Activated T-cell treated with anti-CD3 and anti-CD28 coated beads for 48 hours (primary cell): ENCODE data around the gene PGS1.

ENCODE experiments used
- DNase-seq: peaks from one replicate; pipeline ENCODE4 v3.0.0-alpha.2; 2020; ENCODE audit warnings: low read depth

PGS1 gene

GRCh38 chr17:78428836-78429617, 50.6 kb downstream of the PGS1 start:
- no peak for DNase-seq

GRCh38 chr17:78429618-78429995, 51.2 kb downstream of the PGS1 start:
- no peak for DNase-seq

DNA sequence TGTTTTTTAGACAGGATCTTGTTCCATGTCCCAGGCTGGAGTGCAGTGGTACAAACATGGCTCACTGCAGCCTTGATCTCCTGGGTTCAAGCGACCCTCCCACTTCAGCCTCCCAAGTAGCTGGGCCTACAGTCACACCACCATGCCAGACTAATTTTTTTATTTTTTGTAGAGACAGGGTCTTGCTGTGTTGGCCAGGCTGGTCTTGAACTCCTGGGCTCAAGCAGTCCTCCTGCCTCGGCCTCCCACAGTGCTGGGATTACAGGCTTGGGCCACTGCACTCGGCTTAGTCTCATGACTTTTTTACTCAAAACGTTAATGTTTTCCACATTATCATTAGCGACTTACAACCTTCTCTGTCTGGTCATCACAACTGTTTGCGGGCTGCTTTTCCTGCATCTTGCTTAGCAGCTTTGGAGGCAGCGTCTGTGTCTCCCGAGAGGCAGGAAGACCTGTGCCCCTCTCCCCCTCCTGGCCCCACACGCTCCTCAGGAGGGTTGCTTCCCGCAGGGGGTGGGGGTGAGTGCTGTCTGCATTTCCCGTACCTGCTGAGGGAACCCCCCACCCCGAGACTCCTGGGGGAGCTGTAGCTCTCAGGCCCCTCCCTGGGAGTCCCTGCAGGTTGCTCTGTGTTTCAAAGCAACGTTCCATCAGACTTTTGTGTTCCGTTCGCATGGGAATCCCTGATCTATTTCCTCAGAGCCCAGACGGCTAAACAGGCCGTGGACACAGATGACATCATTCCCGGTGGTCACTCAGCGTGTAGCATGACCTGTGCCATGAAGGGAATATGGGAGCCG, 52.6 kb downstream of the PGS1 start:
- no peak for DNase-seq

DNA sequence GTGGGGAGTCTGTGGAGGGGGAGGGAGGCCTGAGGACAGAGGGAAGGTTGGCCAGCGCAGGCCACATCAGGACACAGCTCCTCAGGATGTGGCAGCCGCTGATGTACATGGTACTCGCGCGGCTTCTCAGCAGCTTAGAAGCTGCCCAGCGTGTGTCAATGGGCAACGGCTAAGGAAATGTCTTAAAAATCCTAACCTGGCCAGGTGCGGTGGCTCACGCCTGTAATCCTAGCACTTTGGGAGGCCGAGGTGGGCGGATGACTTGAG, 53.2 kb downstream of the PGS1 start:
- no peak for DNase-seq

DNA sequence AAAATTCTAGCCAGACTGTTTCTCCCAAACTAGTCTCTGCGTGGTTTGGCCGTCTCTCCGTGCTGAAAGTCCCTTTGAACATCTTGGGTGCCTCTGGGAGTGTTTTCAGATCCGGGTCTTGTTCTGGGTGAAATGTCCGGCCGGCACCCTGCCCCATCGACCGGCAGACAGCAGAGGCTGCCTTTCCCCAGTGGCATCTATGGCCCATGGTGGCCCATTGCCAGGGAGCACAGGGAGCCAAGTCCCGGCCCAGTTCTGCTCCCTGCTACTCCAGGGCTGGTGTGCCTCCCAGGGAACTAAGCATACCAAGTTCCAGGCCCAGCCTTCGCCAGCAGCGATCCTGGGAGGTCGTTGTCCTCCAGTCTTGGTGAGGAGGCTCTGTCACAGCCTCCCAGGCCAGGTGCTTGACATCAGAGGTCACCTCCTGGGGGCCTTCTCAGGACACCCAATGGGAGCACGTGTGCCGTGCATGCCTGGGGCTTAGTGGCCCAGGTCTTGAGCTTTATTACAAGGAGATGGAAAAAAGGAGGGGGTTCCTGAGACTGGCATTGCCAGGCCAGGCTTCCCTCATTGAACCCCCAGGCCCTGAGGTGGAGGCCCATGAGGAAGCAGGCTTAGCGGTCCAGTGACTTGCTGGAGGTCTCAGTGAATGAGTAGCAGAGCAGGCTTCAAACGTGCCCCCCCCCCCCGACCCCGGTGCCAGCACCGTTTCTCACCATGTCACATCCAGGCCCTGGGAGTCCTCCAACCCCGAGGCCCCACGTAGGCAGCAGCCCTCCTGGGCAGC, 54.0 kb downstream of the PGS1 start:
- DNase-seq: no peak

DNA sequence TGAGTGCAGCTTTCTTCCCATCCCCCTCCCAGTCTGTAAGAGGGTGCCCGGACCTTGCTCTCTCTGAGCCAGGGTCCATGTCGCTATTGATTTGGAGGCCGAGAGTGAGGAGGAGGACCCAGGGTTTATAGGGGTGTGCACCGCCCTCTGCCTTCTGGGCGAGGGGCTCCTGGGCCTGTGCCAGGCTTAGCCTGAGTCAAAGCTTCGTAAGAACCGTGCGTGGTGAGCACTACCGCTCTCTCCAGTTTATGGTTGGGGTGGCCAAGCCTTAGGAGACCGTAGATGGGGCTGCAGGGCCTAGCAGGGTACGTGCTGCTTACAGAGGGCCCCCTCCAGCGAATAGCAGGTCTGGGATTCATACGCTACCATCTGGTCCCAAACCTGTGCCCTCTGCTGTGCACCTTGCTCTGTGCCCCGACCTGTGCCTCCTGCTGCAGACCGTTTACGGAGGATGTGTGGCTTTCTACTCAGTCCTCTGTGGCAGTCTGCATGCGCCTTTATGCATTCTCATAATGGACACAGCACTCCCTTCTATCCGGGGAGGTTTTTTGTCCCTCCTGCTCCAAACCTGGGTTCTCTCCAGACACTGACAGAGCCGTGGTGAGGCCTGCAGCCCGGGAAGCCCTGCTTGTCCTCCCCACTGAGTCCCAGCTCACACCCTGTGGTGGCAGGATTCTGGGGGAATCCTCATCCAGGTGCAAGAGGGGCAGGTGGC, 54.7 kb downstream of the PGS1 start:
- DNase-seq: no peak

GRCh38 chr17:78433780-78434335, 55.4 kb downstream of the PGS1 start:
- DNase-seq: no peak

DNA sequence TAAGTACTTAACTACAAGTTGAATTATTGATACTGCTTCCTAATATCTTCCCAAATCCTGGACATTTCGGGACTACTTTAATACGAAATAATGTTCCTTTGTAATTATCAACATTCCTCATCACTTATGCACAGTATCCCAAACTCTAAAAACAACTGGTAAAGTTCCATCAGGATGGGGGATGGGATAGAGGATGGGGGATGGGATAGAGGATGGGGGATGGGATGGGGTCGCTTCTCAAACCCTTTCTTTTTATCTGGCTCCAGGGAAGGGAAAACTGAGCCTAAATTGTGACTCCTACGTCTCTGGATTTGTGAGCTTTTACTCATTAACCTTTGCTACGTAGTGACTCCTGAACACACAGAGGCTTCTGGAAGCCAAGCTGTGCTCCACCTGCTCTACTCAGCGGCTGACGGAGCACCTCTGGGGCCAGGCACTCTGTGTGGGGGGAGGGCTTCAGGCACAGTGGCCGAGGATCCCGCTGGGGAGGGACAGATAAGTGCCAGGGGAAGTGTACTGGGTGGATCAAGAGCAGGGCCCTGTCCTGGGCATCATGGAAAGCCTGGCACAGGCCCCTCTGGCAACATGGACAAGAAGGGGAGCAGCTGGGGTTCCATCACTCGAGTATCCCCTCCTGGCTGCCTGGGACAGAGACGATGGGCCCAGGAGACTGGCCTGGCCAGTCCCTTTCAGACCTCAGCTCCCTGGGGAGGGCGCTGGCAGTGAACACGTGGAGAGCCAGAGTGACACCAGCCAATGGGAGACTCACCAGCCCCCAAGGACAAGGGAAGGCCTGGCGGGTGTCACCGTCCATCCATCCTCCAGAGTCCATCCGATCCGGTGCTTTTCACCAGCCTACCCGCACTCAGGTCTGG, 56.2 kb downstream of the PGS1 start:
- DNase-seq: no peak

- DNase-seq: no peak
Observed at GRCh38 chr17:78435330-78436005, 57.0 kb downstream of the PGS1 start.

DNA sequence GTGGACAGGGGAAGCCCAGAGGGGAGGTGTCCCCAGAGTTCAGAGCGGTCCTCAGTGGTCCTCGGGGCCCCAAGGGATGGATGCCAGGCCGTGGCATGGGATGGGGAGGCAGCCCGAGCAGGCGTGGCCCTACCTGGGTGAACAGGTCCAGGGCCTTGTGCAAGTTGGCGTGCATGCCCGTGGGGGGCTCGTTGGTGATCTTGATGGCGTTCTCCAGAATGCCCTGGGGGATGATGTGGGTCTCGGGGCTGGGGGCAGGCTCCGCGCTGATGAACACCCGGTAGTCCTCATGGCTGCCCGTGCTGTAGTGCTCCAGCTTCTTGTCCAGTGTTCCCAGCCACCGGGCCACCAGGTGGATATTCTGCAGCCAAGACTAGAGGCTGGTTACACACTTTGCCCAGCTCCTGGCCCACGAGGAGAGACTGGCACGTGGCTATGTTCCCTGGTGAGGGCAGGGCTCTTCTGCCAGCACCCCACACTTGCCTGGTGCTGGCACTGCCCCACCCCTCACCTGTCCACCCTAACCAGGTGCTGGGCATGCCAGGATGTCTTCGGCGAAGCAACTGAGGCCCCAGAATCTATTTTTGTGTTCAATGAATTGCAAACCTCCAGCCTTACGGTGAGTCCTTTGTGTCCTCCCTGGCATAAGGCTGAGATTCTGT, 59.2 kb downstream of the PGS1 start:
- no peak for DNase-seq

DNA sequence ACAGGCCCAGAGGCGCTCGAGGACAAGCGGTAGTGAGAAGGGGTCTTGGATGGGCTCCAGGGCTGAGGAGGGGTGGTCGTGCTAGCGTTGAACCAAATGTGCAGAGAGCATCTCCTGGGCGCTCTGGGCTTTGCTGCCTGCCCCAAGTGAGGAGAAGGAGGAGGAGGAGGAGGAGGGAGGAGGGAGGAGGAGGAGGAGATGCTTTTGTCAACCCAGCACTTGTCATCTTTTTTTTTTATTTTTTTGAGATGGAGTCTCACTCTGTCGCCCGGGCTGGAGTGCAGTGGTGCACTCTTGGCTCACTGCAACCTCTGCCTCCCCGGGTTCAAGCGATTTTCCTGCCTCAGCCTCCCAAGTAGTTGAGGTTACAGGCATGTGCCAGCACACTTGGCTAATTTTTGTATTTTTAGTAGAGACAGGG, 59.8 kb downstream of the PGS1 start:
- no peak for DNase-seq

DNA sequence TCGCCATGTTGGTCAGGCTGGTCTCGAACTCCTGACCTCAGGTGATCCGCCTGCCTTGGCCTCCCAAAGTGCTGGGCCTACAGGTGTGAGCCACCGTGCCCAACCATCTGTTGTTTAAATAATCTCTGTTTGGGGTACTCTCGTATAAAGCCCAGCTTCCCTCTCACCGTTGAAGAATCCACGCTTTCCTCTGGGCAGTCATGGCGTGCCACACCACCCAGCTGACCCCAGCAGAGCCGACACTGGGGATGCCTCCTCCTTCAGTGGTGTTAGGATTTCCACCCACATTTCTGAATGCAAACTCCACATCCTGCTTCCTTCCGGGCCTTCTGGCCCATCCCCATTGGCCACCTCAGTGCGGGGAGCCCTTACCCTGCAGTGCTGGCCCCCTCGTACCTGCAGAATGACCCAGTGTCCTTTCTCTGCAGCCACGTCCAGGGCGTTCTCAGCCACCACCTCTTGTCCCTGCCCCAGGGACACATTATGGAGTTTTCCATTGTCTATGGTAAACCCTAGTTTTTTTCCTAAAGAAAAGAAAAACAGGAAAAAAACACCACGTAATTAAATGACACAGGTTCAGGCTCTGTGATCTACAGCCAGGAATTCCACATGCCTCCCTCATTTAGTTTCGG, 60.4 kb downstream of the PGS1 start:
- no peak for DNase-seq

DNA sequence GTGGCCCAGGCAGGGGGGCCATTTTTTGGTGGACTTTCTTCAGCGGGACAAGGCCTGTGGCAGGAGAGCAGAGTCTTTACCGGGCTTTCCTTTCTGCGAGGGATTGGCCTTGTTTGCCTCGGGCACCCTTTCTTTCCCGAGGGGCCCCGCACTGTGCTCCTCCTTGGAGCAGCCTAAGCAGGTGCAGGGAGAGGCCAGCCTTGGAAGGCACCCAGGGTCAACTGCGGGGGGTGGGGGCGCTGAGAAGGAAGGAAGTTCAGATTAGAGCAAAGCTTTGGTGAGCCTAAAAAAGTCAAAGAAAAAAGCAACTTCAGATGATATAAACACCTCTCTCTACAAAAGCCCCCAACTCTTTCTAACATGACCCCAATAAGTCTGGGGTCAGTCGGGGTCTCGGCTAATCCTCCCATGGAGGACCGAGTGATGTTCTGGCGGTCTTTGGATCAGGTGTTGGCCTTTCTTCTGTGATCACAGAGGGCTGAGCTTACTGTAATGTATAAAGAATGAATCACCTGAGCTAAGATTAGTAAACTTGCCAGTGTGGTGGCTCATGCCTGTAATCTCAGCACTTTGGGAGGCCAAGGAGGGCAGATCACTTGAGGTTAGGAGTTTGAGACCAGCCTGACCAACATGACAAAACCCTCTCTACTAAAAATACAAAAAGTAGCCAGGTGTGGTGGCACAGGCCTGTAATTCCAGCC, 63.0 kb downstream of the PGS1 start:
- no peak for DNase-seq

DNA sequence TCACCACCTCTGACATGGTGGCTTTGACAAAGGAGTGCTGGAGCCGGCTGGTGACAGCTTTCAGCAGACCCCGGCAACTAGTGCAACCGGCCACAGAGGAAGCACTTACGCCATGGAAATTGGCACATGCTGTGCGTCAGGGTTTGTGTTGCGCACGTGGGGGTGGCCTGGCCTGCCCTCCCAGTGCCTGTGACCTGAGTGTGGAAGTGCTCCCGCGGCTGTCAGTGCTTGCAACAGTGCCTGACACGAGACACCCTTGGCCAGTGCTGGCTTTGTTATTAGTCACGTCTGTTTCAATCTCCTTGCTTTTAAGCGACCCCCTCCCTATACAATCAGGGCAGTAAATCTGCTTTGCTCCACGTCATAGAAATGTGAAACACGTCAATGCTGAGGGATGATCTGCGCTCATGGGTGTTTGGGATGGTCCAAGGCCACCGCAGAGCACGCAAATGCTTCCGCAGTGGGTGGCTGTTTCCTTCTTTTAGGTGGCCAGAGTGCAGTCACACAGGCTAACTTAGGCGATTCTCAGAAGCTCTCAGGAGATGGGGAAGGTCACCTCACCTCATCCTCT, 64.3 kb downstream of the PGS1 start:
- no peak for DNase-seq

GRCh38 chr17:78444392-78444791, 65.9 kb downstream of the PGS1 start:
- DNase-seq: no peak

- DNase-seq: no peak
Observed at GRCh38 chr17:78446833-78447232, 68.4 kb downstream of the PGS1 start.

DNA sequence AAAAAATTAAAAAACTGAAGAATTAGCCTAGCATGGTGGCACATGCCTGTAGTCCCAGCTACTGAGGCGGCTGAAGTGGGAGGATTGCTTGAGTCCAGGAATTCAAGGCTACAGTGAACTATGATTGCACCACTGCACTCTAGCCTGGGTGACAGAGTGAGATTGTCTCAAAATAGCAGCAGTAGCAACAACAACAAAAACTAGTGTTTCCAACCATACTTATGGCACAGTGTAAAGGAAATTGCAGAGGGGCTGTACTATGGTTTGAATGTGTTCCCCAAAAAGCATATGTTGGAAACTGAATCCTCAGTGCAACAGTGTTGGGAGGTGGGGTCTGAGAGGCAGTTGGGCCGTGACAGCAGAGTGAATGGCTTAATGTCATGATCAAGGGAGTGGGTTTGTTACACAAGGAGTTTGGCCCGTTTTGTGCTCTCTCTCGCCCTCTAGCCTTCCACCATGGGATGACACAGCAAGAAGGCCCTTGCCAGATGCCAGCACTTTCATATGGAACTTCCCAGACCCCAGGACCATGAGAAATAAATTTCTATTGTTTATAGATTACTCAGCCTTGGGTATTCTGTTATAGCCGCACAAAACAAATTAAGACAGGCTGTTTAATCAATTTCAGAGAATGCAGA, 70.0 kb downstream of the PGS1 start:
- no peak for DNase-seq
